ENCODE results near the gene MAPK12. TPM values are rescaled to one million over a fixed set of nuclear protein-coding genes. Genes with fewer than 3 reads are reported as not detected.

MAPK12 gene
- total RNA-seq, 1 donor: 28.0 TPM

GRCh38 chr22:50251477-50252081 lies 9.9 kb downstream of the MAPK12 start:
- H3K4me3 ChIP-seq (ENCODE audit: low read depth, low read length): peak overlapping the region; percentile 37
- peak; percentile 3 for TF ChIP-seq CTCF (IDR thresholded peaks at IDR 0.05; ENCODE audit: insufficient read depth, low read length)
- DNase-seq (ENCODE audit: low read depth): no peak

- DNase-seq (ENCODE audit: low read depth): peak; percentile 64
- no peak for TF ChIP-seq CTCF (IDR thresholded peaks at IDR 0.05; ENCODE audit: insufficient read depth, low read length)
- H3K4me3 ChIP-seq (ENCODE audit: low read depth, low read length): peak within 1 kb of the TSS; percentile 84
These were observed 10.7 kb downstream of the MAPK12 start, which contains the start of gene HDAC10 for GRCh38 chr22:50250555-50251476. Gene HDAC10 (minus strand): TSS chr22:50251265. CDS start chr22:50251032, 233 bp downstream.

GRCh38 chr22:50250249-50250554 lies 11.3 kb downstream of the MAPK12 start:
- H3K4me3 ChIP-seq (ENCODE audit: low read depth, low read length): peak overlapping the region; percentile 84
- TF ChIP-seq CTCF (IDR thresholded peaks at IDR 0.05; ENCODE audit: insufficient read depth, low read length): no peak
- DNase-seq (ENCODE audit: low read depth): no peak

- DNase-seq (ENCODE audit: low read depth): no peak
- TF ChIP-seq CTCF (IDR thresholded peaks at IDR 0.05; ENCODE audit: insufficient read depth, low read length): no peak
- peak overlapping the region; percentile 84 for H3K4me3 ChIP-seq (ENCODE audit: low read depth, low read length)
These were observed 11.9 kb downstream of the MAPK12 start for GRCh38 chr22:50249341-50250248.

GRCh38 chr22:50248196-50249081 lies 13.0 kb downstream of the MAPK12 start:
- H3K4me3 ChIP-seq (ENCODE audit: low read depth, low read length): no peak overlapping the region
- no peak for TF ChIP-seq CTCF (IDR thresholded peaks at IDR 0.05; ENCODE audit: insufficient read depth, low read length)
- DNase-seq (ENCODE audit: low read depth): no peak

- peak; percentile 40 for DNase-seq (ENCODE audit: low read depth)
- H3K4me3 ChIP-seq (ENCODE audit: low read depth, low read length): no peak overlapping the region
- TF ChIP-seq CTCF (IDR thresholded peaks at IDR 0.05; ENCODE audit: insufficient read depth, low read length): no peak
These were observed 13.7 kb downstream of the MAPK12 start for GRCh38 chr22:50247748-50248147.
